H1 (cell line): Measurements from ENCODE around the gene PLXNB3. TPM values are rescaled to one million over a fixed set of nuclear protein-coding genes. Genes with fewer than 3 reads are reported as not detected.

Source experiments
- CTCF ChIA-PET: fragments of 300-600 bp; sonication (Branson Sonifier 250); formaldehyde crosslinking; loops from one replicate; lab custom pipeline; 2021; ENCODE audit not compliant: partially characterized antibody; lab: Charles Lee
- POLR2A ChIA-PET: fragments of 300-600 bp; sonication (Branson Sonifier 250); formaldehyde crosslinking; loops from one replicate; lab custom pipeline; 2021; ENCODE audit warnings: inconsistent platforms; ENCODE audit not compliant: partially characterized antibody; lab: Charles Lee
- DNase-seq, 2 experiments: peaks; one replicate each; pipeline versions ENCODE4 v3.0.0 to v3.0.0-alpha.2; 2010 to 2022; ENCODE audit warnings: low spot score in 2 of 2, low read depth in 1 of 2, mixed read lengths in 1 of 2
- FAIRE-seq: peaks from 2 replicates; lab custom pipeline; 2011; peaks lifted over from hg19 to GRCh38; lab: Jason Lieb, UNC
- H2AFZ ChIP-seq: 2 replicates; pipeline ENCODE4 v1.8.1; 2012; ENCODE audit warnings: low read length, inconsistent platforms
- H2AK5ac ChIP-seq: 2 replicates; pipeline ENCODE4 v1.6.1; 2013; ENCODE audit warnings: low read depth, low read length
- H2BK120ac ChIP-seq: replicated peaks from 2 replicates; pipeline ENCODE3; 2013; ENCODE audit warnings: low read depth, low read length, inconsistent platforms
- H2BK12ac ChIP-seq: 2 replicates; pipeline ENCODE4 v1.6.1; 2013; ENCODE audit warnings: low read depth, low read length
- H2BK15ac ChIP-seq: 2 replicates; pipeline ENCODE4 v1.6.1; 2013; ENCODE audit warnings: low read length
- H2BK20ac ChIP-seq: 2 replicates; pipeline ENCODE4 v1.6.1; 2013; ENCODE audit warnings: low read length
- H2BK5ac ChIP-seq: 2 replicates; pipeline ENCODE4 v1.6.1; 2013; ENCODE audit warnings: low read depth, low read length
- H3K14ac ChIP-seq: 2 replicates; pipeline ENCODE4 v1.6.1; 2013; ENCODE audit warnings: inconsistent platforms; ENCODE audit not compliant: insufficient read length
- H3K18ac ChIP-seq: 2 replicates; pipeline ENCODE4 v1.6.1; 2013; ENCODE audit warnings: low read length; ENCODE audit errors: extremely low read depth
- H3K23ac ChIP-seq: 2 replicates; pipeline ENCODE4 v1.6.1; 2013; ENCODE audit warnings: inconsistent platforms; ENCODE audit not compliant: insufficient read length
- H3K23me2 ChIP-seq: 2 replicates; pipeline ENCODE4 v1.6.1; 2013; ENCODE audit warnings: low read depth, low read length
- H3K27ac ChIP-seq: 2 replicates; pipeline ENCODE4 v1.6.1; 2011; ENCODE audit warnings: low read depth, low read length, inconsistent platforms
- H3K27me3 ChIP-seq, 4 experiments: replicated peaks in 1 of 4; 1 replicate in 1 of 4; 2 replicates in 3 of 4; pipeline versions ENCODE4 v1.6.1 to v1.8.1; 2011 to 2013; ENCODE audit warnings: low read length in 3 of 4, mild to moderate bottlenecking in 3 of 4, inconsistent platforms in 2 of 4, mixed read lengths in 2 of 4, moderate library complexity in 1 of 4; ENCODE audit not compliant: control insufficient read depth in 3 of 4, insufficient read depth in 3 of 4; ENCODE audit errors: extremely low read depth in 1 of 4
- H3K36me3 ChIP-seq, 4 experiments: 2 replicates each; pipeline versions ENCODE4 v1.6.1 to v1.8.1; 2011 to 2013; ENCODE audit warnings: mild to moderate bottlenecking in 4 of 4, low read length in 3 of 4, moderate library complexity in 2 of 4, control low read depth in 1 of 4, inconsistent platforms in 1 of 4; ENCODE audit not compliant: insufficient read depth in 4 of 4, control insufficient read depth in 2 of 4
- H3K4ac ChIP-seq: replicated peaks from 2 replicates; pipeline ENCODE3; 2013; ENCODE audit warnings: low read length, low read depth, mixed read lengths, inconsistent platforms; ENCODE audit not compliant: insufficient read length
- H3K4me1 ChIP-seq, 4 experiments: replicated peaks in 1 of 4; 1 replicate in 1 of 4; 2 replicates in 3 of 4; pipeline versions ENCODE4 v1.6.1 to v1.8.1; 2011 to 2013; ENCODE audit warnings: low read length in 3 of 4, inconsistent platforms in 2 of 4, mixed read lengths in 1 of 4; ENCODE audit not compliant: insufficient read depth in 4 of 4, control insufficient read depth in 3 of 4
- H3K4me2 ChIP-seq, 2 experiments: 2 replicates each; pipeline versions ENCODE4 v1.6.1 to v1.8.1; 2011 to 2013; ENCODE audit warnings: low read depth in 2 of 2, low read length in 2 of 2, control low read depth in 1 of 2, inconsistent platforms in 1 of 2, mild to moderate bottlenecking in 1 of 2; ENCODE audit not compliant: insufficient read depth in 1 of 2
- H3K4me3 ChIP-seq, 4 experiments: fragments of 200-600, 300-600 bp in 1 of 4; sonication (generic), shearing (Covaris generic), sonication (Bioruptor Twin) in 1 of 4; 2 replicates each; pipeline versions ENCODE4 v1.5.1 to v1.8.1; 2011 to 2016; ENCODE audit warnings: low read length in 4 of 4, low read depth in 3 of 4, control low read depth in 2 of 4, inconsistent platforms in 2 of 4, mild to moderate bottlenecking in 2 of 4, mixed read lengths in 1 of 4, moderate library complexity in 1 of 4; ENCODE audit not compliant: insufficient read depth in 2 of 4; ENCODE audit errors: extremely low read depth in 1 of 4
- H3K56ac ChIP-seq: replicated peaks from 2 replicates; pipeline ENCODE3; 2013; ENCODE audit warnings: low read depth, mild to moderate bottlenecking, mixed read lengths, low read length, inconsistent platforms; ENCODE audit not compliant: insufficient read length
- H3K79me1 ChIP-seq: 2 replicates; pipeline ENCODE4 v1.6.1; 2013; ENCODE audit warnings: low read depth, low read length, control low read depth
- H3K79me2 ChIP-seq, 2 experiments: 2 replicates each; pipeline versions ENCODE4 v1.6.1 to v1.8.1; 2012 to 2013; ENCODE audit warnings: low read length in 2 of 2, mild to moderate bottlenecking in 2 of 2, inconsistent platforms in 1 of 2; ENCODE audit not compliant: insufficient read depth in 2 of 2, control insufficient read depth in 1 of 2
- H3K9ac ChIP-seq, 4 experiments: replicated peaks in 1 of 4; 1 replicate in 1 of 4; 2 replicates in 3 of 4; pipeline versions ENCODE4 v1.6.1 to v1.8.1; 2011 to 2013; ENCODE audit warnings: low read depth in 3 of 4, low read length in 3 of 4, control low read depth in 2 of 4, mild to moderate bottlenecking in 2 of 4, moderate library complexity in 2 of 4, inconsistent platforms in 1 of 4; ENCODE audit errors: extremely low read depth in 1 of 4
- H3K9me3 ChIP-seq, 2 experiments: 2 replicates each; pipeline versions ENCODE4 v1.6.1 to v1.8.1; 2012 to 2013; ENCODE audit warnings: mild to moderate bottlenecking in 2 of 2, moderate library complexity in 2 of 2, control low read depth in 1 of 2, inconsistent platforms in 1 of 2, low read depth in 1 of 2, low read length in 1 of 2, mixed read lengths in 1 of 2; ENCODE audit not compliant: insufficient read depth in 2 of 2
- H4K20me1 ChIP-seq, 2 experiments: replicated peaks in 1 of 2; 2 replicates each; pipeline versions ENCODE3 to v1.8.1; 2011 to 2013; ENCODE audit warnings: inconsistent platforms in 2 of 2, low read length in 2 of 2, mild to moderate bottlenecking in 1 of 2; ENCODE audit not compliant: insufficient read depth in 2 of 2, control insufficient read depth in 1 of 2
- H4K5ac ChIP-seq: 2 replicates; pipeline ENCODE4 v1.6.1; 2013; ENCODE audit warnings: low read length, low read depth, mixed read lengths, inconsistent platforms; ENCODE audit not compliant: insufficient read length
- H4K8ac ChIP-seq: 2 replicates; pipeline ENCODE4 v1.8.0; 2013; ENCODE audit warnings: mild to moderate bottlenecking, moderate library complexity, low read length, inconsistent platforms; ENCODE audit not compliant: insufficient read depth; ENCODE audit errors: extremely low read depth
- H4K91ac ChIP-seq: replicated peaks from 2 replicates; pipeline ENCODE3; 2013; ENCODE audit warnings: low read length, mixed read lengths, inconsistent platforms; ENCODE audit not compliant: insufficient read length
- ASH2L ChIP-seq: fragments of 200-600, 300-600 bp; sonication (generic); IDR thresholded peaks from one replicate; pipeline ENCODE4 v1.7.1; 2017; ENCODE audit warnings: low read length
- BRCA1 ChIP-seq: IDR thresholded peaks from 2 replicates; pipeline ENCODE4 v1.6.1; 2012; ENCODE audit warnings: low read depth, low read length, improper control_type of control experiment
- CBX5 ChIP-seq: fragments of 300-800, 300-1000 bp; sonication (generic); IDR thresholded peaks from 2 replicates; pipeline ENCODE4 v1.7.1; 2016; ENCODE audit warnings: antibody characterized with exemption, low read length, low read depth
- CREB1 ChIP-seq: IDR thresholded peaks from 2 replicates; pipeline ENCODE4 v1.6.1; 2012; ENCODE audit warnings: inconsistent platforms
- EGR1 ChIP-seq: IDR thresholded peaks from 2 replicates; pipeline ENCODE4 v1.6.1; 2011; ENCODE audit warnings: low read depth, low read length, borderline replicate concordance
- GTF2F1 ChIP-seq: IDR thresholded peaks from 2 replicates; pipeline ENCODE4 v1.6.1; 2012; ENCODE audit warnings: low read depth, low read length, improper control_type of control experiment, borderline replicate concordance
- JUND ChIP-seq: IDR thresholded peaks from 2 replicates; pipeline ENCODE4 v1.6.1; 2011; ENCODE audit warnings: mild to moderate bottlenecking, improper control_type of control experiment, low read length
- RBBP5 ChIP-seq: IDR thresholded peaks from 2 replicates; pipeline ENCODE4 v1.7.1; 2012; ENCODE audit warnings: low read depth, mild to moderate bottlenecking, inconsistent platforms, low read length, moderate library complexity, borderline replicate concordance
- SP2 ChIP-seq: IDR thresholded peaks from 2 replicates; pipeline ENCODE4 v1.6.1; 2012; ENCODE audit warnings: mild to moderate bottlenecking, low read length, inconsistent platforms
- SRF ChIP-seq: IDR thresholded peaks from 2 replicates; pipeline ENCODE4 v1.6.1; 2011; ENCODE audit warnings: mild to moderate bottlenecking, low read depth, low read length, moderate library complexity
- TEAD4 ChIP-seq: IDR thresholded peaks from 2 replicates; pipeline ENCODE4 v1.6.1; 2012; ENCODE audit warnings: low read depth, low read length, inconsistent platforms, mixed read lengths
- USF2 ChIP-seq: IDR thresholded peaks from 2 replicates; pipeline ENCODE4 v1.6.1; 2011; ENCODE audit warnings: low read length, improper control_type of control experiment
- WGBS, 2 experiments: shearing (Covaris generic) in 1 of 2; methylation state at CpG; one replicate each; pipeline versions ENCODE4 v1.1.6 to v1.1.7; 2013 to 2015; ENCODE audit warnings: low lambda C conversion rate in 2 of 2, mixed read lengths in 2 of 2, inconsistent platforms in 1 of 2, low coverage in 1 of 2, missing lambda C conversion rate in 1 of 2; ENCODE audit not compliant: insufficient replicate concordance in 2 of 2, insufficient coverage in 1 of 2, insufficient read length in 1 of 2; ENCODE audit errors: extremely low coverage in 1 of 2, missing lambda C conversion rate in 1 of 2; 5-methylcytosine and 5-hydroxymethylcytosine counted together
- polyA plus RNA-seq, 7 experiments: library from polyadenylated mRNA; depleted of rRNA in 3 of 7; stranded (reverse) in 5 of 7; unstranded in 2 of 7; fragments of >200 nt in 5 of 7; fragments of 200-250 nt in 2 of 7; gene quantifications; 1 replicate in 5 of 7; 2 replicates in 1 of 7; 4 replicates in 1 of 7; pipeline versions ENCODE4 v1.2.1 to v1.2.3, GENCODE V29; 2011 to 2013; ENCODE audit warnings: missing spikeins in 2 of 7, mixed read lengths in 2 of 7
- total RNA-seq: library from RNA; stranded (reverse); fragmentation: NEBNext Ultra II Directional; extraction: Animal tissue kit (Norgen Biotek cat#: 25700); gene quantifications from 2 replicates; pipeline ENCODE4 v1.2.1, GENCODE V29; 2021
- TF ChIP-seq, protein P1 (sequence below): IDR thresholded peaks from 2 replicates; pipeline ENCODE4 v1.6.1; 2012; ENCODE audit warnings: inconsistent platforms

The PLXNB3 gene
- total and polyA plus RNA-seq, 2 of the 8 experiments (the other 6 are each of a cell fraction or from before 2014, with no cell fraction given) = 1.2 to 2.7 TPM

GRCh38 chrX:153802513-153803045 is 38.5 kb downstream of the PLXNB3 start:
- peaks cover 3% of the 10 kb centered on the region for H3K79me1 ChIP-seq
- FAIRE-seq = no peak
- no peak overlapping the region for H2BK20ac ChIP-seq
- H2BK12ac ChIP-seq = no peak overlapping the region
- no peak overlapping the region for H3K23ac ChIP-seq
- H3K9ac ChIP-seq = no peak overlapping the region
- peaks cover 0 to 28% (median 5%) of the 10 kb centered on the region in 4 experiments; a peak in 3 of 8 replicates for H3K36me3 ChIP-seq
- no peak overlapping the region for H4K5ac ChIP-seq
- H4K91ac ChIP-seq = no peak overlapping the region
- no peak overlapping the region for H2BK120ac ChIP-seq
- H3K23me2 ChIP-seq = no peaks in the 10 kb centered on the region
- H4K20me1 ChIP-seq = peaks cover 2 to 10% of the 10 kb centered on the region in 2 experiments
- whole genome bisulfite sequencing, 2 experiments = 100% methylated on average over 9 of the region's 14 CpGs; no CpG with 5 or more reads in 1 of the 2 experiments
- no peak overlapping the region for H3K27ac ChIP-seq
- H3K9me3 ChIP-seq = no peaks in the 10 kb centered on the region
- no peak overlapping the region for H4K8ac ChIP-seq
- DNase-seq = no peak
- no peak overlapping the region for H2BK15ac ChIP-seq
- H3K14ac ChIP-seq = no peak overlapping the region
- no peaks in the 10 kb centered on the region for H3K4me1 ChIP-seq
- CTCF ChIA-PET = no interaction called here
- no peak overlapping the region for H2BK5ac ChIP-seq
- H2AFZ ChIP-seq = no peak overlapping the region
- H3K27me3 ChIP-seq = no peaks in the 10 kb centered on the region
- H3K56ac ChIP-seq = no peak overlapping the region
- no peak overlapping the region for H3K4me3 ChIP-seq
- H2AK5ac ChIP-seq = no peak overlapping the region
- H3K18ac ChIP-seq = no peak overlapping the region
- POLR2A ChIA-PET = interaction anchor here (0.8 to 1.5 kb wide), 3 partner anchors 9 to 23 kb away, joined by 3 to 4 read pairs (median 3); partner anchors contain the start of genes IDH3G and SSR4
- no peak overlapping the region for H3K4me2 ChIP-seq
- H3K79me2 ChIP-seq = peaks cover 0 to 4% of the 10 kb centered on the region in 2 experiments; a peak in 1 of 4 replicates
- H3K4ac ChIP-seq = no peak overlapping the region
- TF ChIP-seq SP2 = no peak
- no peak for TF ChIP-seq CREB1
- TF ChIP-seq BRCA1 = no peak
- no peak for TF ChIP-seq JUND
- TF ChIP-seq USF2 = no peak
- TF ChIP-seq RBBP5 = no peak
- no peak for TF ChIP-seq TEAD4
- TF ChIP-seq GTF2F1 = no peak
- TF ChIP-seq ASH2L = no peak
- TF ChIP-seq CBX5 = no peak
- no peak for TF ChIP-seq EGR1
- no peak for TF ChIP-seq SRF
- TF ChIP-seq, protein P1, sequence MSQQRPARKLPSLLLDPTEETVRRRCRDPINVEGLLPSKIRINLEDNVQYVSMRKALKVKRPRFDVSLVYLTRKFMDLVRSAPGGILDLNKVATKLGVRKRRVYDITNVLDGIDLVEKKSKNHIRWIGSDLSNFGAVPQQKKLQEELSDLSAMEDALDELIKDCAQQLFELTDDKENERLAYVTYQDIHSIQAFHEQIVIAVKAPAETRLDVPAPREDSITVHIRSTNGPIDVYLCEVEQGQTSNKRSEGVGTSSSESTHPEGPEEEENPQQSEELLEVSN = no peak
